22Rv1 (cell line): ENCODE results near the gene CAMSAP2.

Experiments used
- H3K27ac ChIP-seq: fragments of 450-650 bp; 2 replicates; pipeline ENCODE4 v1.5.1; 2017
- ZFX ChIP-seq: fragments of 450-650 bp; IDR thresholded peaks from 2 replicates; pipeline ENCODE4 v1.6.1; 2017; ENCODE audit warnings: antibody characterized with exemption, borderline replicate concordance
- TF ChIP-seq, protein P1 (sequence below): fragments of 450-650 bp; IDR thresholded peaks from 2 replicates; pipeline ENCODE4 v1.5.1; 2017; ENCODE audit warnings: mild to moderate bottlenecking

The CAMSAP2 gene

DNA sequence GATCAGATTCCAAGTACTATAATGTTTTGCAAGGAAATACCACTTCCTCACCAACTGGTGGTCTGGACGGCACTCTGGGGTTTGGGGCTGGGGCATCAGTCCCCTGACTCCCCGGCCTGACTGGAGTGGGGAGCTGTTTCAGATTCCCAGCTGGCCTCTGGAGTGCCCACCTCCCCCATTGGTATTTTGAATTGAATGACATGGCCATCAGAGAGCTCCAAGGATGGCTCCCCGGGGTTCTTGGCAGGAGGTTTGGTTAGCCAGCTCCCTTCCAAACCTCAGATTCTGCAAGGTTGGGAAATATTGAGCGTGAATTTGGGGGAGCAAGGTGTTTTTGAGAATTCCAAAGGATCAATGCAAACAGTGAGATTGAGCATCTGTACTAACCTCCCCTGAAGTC, 153.9 kb downstream of the CAMSAP2 start:
- TF ChIP-seq, protein P1, sequence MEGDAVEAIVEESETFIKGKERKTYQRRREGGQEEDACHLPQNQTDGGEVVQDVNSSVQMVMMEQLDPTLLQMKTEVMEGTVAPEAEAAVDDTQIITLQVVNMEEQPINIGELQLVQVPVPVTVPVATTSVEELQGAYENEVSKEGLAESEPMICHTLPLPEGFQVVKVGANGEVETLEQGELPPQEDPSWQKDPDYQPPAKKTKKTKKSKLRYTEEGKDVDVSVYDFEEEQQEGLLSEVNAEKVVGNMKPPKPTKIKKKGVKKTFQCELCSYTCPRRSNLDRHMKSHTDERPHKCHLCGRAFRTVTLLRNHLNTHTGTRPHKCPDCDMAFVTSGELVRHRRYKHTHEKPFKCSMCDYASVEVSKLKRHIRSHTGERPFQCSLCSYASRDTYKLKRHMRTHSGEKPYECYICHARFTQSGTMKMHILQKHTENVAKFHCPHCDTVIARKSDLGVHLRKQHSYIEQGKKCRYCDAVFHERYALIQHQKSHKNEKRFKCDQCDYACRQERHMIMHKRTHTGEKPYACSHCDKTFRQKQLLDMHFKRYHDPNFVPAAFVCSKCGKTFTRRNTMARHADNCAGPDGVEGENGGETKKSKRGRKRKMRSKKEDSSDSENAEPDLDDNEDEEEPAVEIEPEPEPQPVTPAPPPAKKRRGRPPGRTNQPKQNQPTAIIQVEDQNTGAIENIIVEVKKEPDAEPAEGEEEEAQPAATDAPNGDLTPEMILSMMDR, result no peak
- TF ChIP-seq ZFX, result no peak
- peak overlapping the region; percentile 77; the same call in 1 of the 2 replicates for H3K27ac ChIP-seq

- no peak for TF ChIP-seq ZFX
- TF ChIP-seq, protein P1, result no peak
- H3K27ac ChIP-seq, result no peak overlapping the region
These were observed 154.3 kb downstream of the CAMSAP2 start for GRCh38 chr1:200892958-200893357.

DNA sequence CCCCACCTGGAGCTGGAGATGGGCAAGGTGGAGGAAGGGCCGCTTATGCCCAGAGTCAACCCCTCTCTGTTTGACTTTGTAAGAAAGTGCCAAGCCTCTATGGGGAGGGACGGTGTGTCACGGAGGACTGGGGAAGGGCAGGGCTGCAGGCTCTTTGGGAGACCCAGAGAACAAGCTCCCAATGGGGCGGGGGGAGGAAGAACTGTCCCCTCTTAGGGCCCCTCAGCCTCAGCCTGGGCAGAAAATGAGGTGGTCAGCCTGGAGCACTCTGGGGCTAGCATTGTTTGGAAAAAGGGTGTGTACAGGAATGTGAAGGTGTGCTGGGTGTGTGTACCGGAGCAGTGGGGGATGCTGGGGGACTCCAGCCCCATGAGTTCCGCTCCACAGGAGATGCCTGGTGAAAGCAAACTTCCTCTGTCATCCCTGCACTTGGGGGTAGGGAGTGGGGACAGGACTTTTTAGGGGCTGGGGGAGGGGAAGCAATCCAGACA, 154.8 kb downstream of the CAMSAP2 start:
- TF ChIP-seq, protein P1, result no peak
- TF ChIP-seq ZFX, result no peak
- no peak overlapping the region for H3K27ac ChIP-seq

- no peak for TF ChIP-seq ZFX
- TF ChIP-seq, protein P1, result peak; percentile 11; the same call in 1 of the 2 replicates
- H3K27ac ChIP-seq, result peak within 1 kb of the TSS; percentile 83
These were observed 156.2 kb downstream of the CAMSAP2 start, which contains the start of gene INAVA for GRCh38 chr1:200894712-200895442. Gene INAVA (plus strand): TSS chr1:200894900. CDS start chr1:200898401, 3,501 bp downstream.

GRCh38 chr1:200895443-200895789, 156.7 kb downstream of the CAMSAP2 start:
- peak overlapping the region; percentile 83 for H3K27ac ChIP-seq
- TF ChIP-seq, protein P1, result no peak
- TF ChIP-seq ZFX, result no peak

GRCh38 chr1:200895801-200896530, 157.3 kb downstream of the CAMSAP2 start:
- TF ChIP-seq, protein P1, result no peak
- no peak for TF ChIP-seq ZFX
- peak overlapping the region; percentile 83 for H3K27ac ChIP-seq
